GM18873 (cell line): ENCODE results near the gene NR3C1.

Experiments
- ATAC-seq: cut with Tn5 transposase; IDR thresholded peaks from one replicate; pipeline ENCODE4 v1.9.1; 2021; ENCODE audit warnings: mild to moderate bottlenecking, moderate library complexity, moderate number of reproducible peaks; ENCODE audit not compliant: unreplicated experiment, low FRiP score

NR3C1 gene

DNA sequence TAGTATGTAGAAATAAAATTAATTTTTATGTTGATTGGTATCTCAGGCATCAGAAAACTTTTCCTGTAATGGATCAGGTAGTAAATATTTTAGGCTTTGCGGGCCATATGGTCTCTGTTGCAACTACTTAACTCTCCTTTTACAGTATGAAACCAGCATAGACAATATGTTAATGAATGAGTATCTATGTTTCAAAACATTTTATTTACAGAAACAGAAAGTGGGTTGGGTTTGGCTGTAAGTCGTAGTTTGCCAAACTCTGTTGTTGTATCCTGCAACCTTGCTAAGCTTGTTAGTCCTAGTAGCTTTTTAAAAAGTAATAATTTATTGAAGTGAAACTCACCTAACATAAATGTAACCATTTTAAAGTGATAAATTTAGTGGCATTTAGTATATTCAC lies 132.1 kb downstream of the NR3C1 start:
- ATAC-seq, result no peak

DNA sequence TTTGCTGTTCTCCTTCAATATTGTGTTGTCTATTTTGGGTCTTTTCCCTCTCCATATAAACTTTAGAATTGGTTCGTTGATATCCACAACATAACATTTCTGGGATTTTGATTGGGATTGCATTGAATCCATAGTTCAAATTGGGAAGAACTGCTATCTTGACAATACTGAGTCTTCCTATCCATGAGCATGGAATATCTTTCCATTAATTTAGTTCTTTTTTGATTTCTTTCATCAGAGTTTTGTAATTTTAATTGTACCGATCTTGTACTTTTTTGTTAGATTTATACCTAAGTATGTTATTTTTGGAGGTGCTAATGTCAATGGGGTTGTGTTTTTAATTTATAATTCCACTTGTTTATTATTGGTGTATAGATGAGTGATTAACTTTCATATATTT lies 135.1 kb downstream of the NR3C1 start:
- ATAC-seq, result no peak

DNA sequence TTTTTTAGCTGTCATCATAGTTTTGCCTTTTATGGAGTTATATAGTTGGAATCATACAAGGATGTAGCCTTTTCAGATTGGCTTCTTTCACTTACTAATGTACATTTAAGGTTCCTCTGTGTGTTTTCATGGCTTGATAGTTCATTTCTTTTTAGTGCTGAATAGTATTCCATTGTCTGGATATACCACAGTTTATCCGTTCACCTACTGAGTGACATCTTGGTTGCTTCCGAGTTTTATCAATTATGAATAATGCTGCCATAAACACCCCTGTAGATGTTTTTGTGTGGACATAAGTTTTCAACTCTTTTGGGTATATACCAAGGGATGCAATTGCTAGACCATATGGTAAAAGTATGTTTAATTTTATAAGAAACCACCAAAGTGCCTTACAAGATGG lies 136.3 kb downstream of the NR3C1 start:
- ATAC-seq, result no peak

DNA sequence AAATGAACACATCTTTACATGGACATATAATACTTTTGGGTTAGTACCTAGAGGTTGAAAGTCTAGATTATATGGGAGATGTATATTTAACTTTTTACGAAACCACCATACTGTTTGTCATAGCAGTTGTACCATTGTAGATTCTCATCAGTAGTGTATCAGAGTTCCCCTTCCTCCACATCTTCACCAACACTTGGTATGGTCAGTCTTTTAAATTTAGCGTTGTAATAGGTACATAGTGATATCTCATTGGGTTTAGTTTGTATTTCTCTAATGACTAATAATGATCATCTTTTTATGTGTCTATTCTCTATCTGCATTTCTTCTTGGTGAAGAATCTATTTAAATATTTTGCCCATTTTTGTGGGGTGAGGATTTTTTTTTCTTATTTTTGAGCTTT lies 137.5 kb downstream of the NR3C1 start:
- no peak for ATAC-seq

DNA sequence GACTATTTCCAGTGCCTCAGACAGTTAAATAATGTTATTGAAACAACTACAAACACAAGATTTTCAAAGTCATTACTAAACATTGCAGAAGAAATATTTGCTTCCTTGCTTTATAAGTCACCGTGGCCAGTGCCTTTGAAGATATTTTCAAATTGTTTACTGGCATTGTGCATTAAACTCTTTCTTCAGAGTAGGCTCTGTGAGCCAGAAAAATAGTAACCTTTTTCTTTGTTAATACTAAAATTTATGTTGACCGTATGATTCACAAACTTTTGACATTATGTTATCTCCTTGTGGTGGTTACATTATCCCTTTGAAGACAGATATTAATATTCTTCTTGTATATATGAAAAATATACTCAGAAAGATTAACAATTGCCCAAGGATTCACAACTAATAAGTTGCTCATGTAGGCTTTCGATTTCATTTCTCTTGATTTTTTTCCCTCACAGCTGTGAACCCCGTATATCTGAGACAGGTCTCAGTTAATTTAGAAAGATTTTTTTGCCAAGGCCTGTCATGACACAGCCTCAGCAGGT lies 140.1 kb downstream of the NR3C1 start:
- no peak for ATAC-seq

DNA sequence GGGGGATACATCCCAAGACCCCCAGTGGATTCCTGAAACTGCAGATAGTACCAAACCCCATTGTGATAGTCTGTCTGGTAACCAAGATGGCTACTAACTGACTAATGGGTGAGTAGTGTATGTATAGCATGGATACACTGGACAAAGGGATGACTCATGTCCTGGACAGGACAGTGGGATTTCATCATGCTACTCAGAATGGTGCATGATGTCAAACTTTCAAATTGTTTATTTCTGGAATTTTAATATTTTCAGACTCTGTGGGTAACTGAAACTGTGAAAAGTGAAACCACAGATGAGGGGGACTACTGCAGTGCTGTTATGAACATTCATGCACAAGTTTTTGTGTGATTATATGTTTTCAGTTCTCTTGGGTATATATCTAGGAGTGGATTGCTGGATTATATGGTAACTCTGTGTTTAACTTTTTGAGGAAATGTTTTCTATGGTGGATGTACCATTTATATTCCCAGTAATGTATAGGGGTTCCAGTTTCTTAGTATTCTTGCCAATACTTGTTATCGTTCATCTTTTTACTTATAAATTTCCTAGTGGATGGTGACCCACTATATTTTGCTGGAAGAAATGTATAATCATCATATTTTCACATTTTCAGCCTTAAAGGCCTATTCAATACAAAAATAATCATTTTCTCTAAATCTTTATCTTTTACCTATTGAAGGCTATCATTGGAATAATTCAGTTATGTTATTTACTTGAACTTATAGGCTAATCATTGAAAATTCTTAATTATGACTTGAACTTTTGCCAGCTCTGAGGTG lies 140.9 kb downstream of the NR3C1 start:
- peak; percentile 50 for ATAC-seq

DNA sequence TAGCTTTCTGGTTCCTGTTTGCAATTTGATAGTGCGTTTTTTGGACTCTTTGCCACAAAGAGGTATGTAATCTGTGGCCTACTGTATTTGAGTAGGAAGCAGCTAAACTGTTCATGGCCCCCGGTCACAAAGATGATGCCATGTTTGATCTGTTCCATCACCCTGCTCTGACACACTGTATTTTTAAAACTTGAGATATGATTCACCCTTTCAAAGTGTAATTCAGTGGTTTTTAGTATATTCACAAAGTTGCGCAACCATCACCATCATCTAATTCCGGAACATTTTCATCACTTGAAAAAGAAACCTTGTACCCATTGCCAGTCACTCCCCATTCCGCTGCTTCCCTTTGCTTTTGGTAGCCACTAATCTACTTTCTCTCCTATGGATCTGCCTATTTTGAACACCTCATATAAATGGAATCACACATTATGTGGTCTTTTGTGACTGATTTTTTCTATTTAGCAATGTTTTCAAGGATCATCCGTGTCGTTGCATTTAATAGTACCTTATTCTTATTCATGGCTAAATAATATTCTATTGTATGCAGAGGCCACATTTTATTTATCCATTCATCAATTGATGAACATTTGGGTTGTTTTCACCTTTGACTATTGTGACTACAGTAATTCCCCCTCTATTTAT lies 141.6 kb downstream of the NR3C1 start:
- no peak for ATAC-seq

DNA sequence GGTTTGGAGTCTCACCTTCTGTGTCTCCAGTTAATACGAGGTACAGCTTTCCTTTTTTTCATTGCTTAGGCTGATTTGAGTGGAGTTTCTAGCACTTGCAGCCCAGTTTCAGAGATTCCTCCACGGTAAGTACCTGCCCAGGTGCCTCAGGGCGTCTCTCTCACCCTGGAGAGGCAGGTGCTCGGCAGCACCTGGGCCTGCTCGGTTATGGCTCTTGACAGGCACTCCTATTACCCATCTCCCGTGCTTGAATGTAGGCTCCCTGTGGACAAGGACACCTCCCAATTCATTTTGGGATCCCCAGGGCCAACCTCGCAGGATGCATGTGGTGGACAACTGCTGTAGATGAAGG lies 144.3 kb downstream of the NR3C1 start:
- no peak for ATAC-seq

DNA sequence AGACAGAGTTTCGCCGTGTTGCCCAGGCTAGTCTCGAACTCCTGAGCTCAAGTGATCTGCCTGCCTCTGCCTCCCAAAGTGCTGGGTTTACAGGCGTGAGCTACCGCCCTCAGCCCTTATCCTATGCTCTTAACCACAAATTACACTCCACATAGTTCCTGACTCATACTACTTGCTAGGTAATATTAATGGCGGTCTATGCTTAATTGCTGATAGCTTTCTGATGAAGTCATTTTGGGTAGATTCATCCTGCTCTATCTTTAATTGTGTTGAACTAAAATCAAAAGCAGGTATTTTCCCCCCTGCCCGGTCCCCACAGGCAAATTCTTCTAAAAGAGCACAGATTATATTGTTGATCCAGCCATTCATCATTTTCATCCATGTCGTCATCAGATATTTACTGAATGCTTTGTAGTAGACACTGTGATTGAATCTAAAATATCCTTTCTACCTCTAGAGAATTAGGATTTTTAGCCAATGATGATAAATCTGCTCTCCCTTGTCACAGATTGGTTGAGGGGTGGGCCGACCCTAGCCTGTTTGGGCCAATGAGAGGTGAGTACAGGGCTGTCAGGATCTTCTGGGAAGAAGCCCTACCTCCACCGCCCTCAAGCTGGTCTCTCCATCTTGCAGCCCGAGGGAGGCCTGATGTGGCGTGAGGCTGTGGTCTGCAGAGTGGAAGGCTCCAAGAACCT lies 144.8 kb downstream of the NR3C1 start:
- ATAC-seq, result no peak

DNA sequence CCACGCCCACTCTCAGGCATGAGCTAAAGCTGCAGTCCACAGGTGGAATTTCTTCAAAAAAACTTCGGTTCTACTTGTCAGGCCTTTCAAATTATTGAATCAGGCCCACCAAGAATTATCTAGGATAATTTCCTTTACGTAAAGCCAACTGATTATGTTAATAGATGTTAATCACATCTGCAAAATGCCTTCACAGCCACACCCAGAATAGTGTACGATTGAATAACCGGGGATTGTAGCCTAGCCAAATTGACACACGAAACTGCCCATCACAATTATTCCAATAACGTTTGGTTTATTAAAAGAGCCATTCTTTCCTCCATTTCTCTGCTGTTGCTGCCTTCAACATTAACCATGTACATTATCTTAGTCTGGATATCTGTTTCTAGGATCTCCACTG lies 148.7 kb downstream of the NR3C1 start:
- no peak for ATAC-seq

DNA sequence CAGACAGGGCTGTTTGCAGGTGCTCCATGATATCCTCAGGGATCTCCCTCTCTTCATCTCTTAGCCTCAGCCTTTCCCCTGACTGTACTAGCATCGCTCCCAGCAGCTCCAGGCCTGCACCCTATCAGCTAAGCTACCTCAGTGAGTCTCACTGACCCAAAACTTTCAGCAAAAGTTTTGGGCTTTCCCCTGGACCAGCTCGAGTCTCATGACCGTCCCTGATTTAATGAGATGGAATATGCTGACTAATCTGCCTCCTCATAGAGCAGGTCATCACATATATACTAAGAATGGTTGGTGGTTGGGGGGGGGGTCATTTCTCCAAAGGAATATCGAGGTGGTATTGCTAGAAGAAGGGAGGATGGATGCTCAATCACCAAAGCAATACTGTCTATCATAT lies 151.5 kb downstream of the NR3C1 start:
- ATAC-seq, result no peak

DNA sequence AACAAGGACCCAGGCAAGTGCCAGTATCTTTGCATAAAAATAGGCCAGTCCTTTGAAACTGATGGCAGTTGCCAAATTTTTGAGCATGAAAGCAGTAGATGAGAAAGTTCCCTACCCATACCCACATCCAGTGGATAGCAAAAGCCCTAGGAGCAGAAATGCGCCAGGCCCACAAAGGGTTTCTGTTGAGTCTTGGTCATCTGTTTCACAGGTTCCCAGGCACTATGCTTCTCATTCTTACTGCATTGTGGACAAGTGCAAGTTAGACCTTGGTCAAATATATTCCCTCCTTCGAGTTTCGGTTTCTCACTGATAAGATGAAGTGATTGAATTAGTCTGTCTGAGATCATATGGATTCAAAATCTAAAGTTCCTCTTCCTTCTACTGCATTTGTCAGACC lies 152.3 kb downstream of the NR3C1 start:
- ATAC-seq, result no peak

DNA sequence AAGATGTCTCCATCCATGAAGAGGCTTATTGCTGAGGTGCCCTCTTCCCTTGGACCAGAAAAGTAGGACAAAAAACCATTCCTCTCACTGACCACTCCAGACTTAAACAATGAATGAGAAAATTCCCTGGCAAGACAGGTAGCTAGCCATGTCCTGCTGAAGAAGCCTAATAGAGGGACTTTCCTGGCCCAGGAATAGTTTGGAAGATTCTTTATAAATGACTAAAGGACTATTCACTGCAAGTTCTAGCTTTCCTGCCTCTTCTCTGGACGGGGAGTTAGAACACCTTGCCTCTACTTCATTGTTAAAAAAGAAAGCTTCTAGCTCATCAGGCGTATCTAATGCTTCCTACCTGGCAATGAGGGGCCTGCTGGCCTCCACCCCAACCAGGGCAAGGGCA lies 153.6 kb downstream of the NR3C1 start:
- ATAC-seq, result no peak

DNA sequence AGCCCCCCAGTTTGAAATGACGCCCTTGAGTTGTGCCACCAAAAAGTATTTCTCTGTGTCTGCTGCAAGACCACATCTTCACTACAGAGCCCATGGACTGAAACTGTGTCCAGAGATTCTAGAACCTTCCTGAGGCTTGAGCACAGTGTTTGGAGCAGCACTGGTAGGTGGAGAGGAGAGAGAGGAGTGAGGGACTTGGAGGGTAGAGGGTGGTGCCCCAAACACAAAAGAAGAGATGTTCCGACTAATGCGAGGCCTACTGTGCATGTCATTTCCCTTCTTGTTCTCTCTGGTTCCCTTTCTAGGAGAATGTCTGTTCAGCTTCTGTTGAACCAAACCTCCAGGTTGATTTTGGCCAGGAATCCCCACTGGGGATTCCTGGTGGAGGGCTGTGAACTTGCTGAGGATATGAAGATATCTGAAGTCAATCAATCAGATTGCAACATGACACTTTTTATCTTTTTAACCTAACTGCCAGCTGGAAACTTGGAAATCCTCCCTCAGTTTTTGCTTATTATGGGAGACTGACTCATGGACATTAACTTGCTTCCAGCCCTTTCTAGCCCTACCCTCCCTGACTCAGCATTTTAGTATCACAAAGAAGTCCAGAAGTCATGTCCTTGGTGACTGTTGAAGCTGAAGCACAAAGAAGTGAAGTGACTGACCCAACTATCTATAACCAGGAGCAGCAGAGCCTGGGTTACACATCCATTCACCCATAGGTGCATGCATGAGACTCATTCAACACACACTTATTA lies 154.5 kb downstream of the NR3C1 start:
- no peak for ATAC-seq

DNA sequence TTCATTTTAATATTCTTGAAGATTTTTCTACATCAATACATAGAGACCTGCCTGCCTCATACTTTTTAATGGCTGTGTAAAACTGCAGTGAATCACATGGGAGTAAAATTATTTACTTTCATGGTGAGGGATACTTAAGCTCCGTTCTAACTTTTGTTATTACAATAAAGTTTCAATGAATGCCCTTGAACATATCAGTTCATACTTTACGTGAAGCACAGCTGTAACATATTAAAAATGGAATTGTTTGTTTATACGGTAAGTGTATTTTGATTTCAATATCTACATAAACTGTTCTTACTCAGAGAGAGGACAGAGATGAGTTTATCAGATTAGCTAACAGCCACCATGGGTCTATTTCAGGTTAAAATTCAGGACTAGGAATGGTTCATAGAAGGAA lies 155.1 kb downstream of the NR3C1 start:
- no peak for ATAC-seq

DNA sequence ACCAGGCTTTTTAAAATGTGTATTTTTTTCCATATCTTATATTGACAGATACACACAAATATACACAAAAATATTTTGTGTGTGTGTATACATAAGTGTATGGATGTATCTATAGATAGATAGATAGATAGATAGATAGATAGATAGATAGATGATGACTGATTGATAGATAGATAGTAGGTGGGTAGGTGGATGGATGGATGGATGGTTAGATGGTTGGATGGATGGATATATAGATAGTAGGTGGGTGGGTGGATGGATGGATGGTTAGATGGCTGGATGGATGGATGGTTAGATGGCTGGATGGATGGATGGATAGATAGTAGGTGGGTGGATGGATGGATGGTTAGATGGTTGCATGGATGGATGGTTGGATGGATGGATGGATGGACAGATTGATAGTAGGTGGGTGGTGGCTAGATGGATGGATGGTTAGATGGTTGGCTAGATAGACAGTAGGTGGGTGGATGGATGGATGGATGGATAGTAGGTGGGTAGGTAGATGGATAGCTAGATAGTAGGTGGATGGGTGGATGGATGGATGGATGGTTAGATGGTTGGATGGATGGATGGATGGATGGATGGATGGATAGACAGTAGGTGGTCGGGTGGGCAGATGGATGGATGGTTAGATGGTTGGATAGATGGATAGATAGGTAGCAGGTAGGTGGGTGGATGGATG lies 156.2 kb downstream of the NR3C1 start:
- ATAC-seq, result no peak

DNA sequence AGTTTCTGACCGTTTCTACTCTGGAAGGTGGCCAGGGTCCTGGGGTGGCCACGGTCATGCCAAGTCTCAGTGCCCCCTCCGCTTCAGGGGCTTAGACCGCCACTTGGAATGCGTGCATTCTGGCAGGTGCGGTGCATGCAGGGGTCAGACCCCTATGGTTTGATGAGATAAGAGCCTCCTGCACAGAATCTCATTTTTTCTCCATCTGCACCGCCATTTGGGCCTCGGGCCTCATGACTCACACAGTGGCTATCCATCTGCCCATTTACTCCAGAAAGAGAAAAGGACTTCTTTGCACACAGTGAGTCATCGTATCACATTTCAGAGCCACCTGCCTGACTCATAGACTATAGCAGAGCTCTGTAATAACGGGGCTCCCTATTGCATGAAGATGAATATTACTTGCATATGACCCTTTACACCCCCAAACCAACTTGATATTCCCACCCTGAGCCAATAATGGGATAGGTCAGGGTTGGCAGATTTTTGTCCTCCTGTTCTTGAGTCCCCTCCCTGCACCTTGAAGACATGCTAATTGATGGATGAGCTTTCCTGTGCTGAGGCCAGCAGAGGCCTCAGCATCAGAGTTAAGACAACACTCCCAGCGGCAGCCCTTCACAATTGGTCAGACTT lies 157.4 kb downstream of the NR3C1 start:
- ATAC-seq, result no peak

DNA sequence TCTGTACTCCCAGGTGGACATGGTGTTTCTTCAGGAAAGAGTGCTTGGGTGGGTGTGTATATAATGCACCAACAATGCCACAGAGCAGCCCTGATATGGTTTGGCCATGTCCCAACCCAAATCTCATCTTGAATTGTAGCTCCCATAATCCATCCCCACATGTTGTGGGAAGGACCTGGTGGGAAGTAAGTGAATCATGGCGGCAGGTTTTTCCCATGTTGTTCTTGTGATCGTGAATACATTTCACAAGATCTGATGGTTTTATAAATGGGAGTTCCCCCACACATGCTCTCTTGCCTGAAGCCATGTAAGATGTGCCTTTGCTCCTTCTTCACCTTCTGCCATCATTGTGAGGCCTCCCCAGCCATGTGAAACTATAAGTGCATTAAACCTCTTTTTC lies 158.5 kb downstream of the NR3C1 start:
- no peak for ATAC-seq

DNA sequence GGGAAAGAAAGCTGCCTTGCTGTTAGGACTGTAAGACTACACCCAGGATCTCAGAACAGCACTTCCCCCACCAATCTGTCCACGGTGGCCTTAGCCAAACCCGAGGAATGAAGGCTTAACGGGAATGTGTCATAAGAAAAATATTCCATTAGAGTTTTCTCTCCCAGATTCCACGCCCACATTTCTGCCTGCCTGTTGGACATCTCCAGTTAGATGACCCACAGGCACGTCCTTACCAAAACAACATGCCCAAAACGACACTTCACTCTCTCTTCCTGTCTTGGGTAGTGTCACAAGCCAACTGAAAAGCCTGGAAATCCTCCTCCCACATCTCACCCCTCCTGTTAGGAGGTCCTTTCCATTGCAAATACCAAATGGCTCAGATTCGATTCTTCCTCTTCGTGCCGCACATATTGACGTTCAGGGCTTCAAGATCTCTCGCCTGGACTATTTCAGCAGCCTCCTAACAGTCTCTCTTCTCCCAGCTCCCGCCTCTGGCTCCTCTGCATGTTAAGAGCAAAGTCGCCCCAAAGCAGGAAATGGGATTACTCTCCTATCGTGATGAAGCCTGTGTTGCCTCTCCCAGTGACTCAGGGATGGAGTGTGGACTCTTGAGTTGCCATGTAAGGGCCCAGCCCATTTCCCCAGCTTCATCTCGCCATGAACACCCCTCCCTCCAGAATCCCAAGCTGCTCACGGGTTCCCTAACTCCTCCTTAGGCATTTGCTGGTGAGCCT lies 159.3 kb downstream of the NR3C1 start:
- ATAC-seq, result no peak
